GM18499 (cell line): ENCODE data around the gene RMI2.
"Not testable (repeated sequence)": the region's sequence is repeated elsewhere in the genome, so short reads cannot be mapped to it uniquely, and the experiment has no call there.

Experiments used
- ATAC-seq: cut with Tn5 transposase; IDR thresholded peaks from one replicate; pipeline ENCODE4 v1.9.1; 2021; ENCODE audit warnings: moderate number of reproducible peaks; ENCODE audit not compliant: insufficient read depth, unreplicated experiment

The RMI2 gene

DNA sequence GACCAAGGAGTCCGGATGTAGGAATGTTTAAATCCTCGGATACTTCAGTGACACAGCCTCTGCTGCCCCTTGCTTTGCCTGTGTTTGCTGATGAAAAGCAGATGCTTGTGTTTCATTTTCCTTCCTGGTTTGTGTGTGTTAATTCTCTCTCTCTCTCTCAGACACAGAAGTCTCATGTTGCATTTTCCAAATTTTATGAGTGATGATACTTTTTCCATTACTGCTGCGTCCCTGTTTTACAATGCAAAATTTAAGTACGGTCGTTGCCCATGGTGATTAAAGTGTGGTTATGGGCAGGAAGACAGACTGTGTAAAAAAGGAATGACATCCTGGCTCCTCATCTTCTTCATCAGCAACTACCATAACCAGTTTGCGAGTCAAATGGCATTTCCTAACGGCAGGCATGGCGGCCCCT, 5.7 kb downstream of the RMI2 start:
- ATAC-seq: no peak

DNA sequence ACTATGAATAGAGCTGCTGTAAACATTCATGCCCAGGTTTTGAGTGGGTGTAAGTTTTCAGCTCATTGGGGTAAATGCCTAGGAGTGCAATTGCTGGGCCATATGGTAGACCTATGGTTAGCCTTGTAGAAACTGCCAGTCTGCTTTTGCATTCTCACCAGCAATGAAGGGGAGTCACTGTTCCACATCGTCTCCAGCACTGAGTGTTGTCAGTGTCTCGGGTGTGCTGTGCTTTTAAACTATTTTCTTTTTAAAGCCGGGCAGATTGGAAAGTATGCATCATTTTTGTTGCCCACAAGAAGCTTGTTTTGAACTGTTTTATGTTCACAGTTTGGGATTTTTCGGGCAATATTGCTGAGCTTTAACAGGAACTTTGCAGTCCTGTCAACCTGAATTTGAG, 7.9 kb downstream of the RMI2 start:
- no peak for ATAC-seq

DNA sequence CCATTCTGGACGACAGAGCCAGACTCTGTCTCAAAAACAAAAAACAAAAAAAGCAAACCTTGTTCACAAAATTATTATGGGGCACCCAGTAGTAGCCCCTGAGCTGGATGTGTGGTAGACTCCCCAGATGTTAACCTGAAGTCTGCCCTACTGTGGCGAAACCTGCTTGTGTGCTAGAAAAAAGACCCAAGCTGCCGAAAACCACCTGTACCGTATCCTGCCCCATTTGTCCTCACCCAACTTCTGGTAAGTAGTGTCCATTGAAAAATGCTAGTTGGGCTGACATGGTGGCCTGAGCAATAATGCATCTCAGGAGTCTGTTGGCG, 9.1 kb downstream of the RMI2 start:
- no peak for ATAC-seq

DNA sequence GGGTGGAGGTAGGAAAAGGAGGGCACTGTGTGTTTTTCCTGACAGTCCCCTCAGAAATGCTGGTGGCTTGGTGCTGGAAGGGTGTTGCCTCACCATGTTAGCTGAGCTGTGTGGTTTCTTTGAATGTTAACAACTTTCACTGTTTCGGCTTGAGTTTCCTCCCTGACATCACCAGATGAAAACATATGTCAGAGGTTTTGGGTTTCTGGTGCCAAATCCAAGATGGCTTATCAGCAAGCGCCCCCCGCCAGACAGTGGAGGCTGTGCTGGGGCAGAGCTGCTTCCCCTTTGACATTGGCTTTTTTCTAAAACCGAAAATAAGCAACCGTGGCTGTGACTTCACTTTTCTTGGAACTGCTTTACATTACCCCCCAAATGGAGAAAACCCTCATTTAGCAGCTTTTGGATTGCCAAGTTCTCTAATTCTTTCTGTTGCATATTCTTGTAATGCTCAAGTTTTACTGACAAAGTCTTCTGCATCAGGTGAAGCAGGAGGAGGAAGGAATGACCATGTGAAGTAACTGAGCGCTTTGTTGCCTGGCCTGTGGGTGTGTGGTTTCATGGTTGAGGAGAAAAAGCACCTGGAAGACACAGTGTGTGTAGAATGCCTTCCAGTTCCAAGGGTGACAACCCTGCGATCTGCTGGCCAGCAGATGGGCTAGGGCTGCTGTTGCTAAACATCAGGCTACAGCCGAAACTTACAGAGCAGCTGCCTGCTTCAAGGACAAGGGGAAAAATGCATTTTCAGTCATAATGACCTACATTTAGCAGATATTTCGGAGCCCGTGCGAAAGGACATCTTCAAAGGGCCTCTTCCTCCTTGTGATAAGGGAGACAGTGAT, 9.7 kb downstream of the RMI2 start:
- no peak for ATAC-seq

DNA sequence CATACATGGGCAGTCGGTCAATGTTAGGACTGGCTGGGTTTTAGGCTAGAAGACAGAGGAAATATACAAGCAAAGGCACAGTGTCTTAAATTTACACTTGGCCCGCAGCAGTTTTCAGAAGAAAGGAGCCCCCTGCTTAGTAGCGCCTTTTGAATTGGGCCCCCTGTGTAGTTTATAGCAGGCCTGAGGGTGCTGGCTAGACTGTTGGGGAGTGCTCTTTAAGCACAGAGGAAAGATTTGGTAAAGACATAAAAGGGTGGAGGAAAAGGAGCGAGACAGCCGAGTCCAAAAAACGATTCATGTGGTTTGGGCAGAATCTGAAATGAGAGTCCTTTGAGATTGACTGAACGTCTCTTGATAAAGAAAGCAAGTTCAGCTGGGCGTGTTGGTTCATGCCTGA, 10.6 kb downstream of the RMI2 start:
- ATAC-seq: no peak

DNA sequence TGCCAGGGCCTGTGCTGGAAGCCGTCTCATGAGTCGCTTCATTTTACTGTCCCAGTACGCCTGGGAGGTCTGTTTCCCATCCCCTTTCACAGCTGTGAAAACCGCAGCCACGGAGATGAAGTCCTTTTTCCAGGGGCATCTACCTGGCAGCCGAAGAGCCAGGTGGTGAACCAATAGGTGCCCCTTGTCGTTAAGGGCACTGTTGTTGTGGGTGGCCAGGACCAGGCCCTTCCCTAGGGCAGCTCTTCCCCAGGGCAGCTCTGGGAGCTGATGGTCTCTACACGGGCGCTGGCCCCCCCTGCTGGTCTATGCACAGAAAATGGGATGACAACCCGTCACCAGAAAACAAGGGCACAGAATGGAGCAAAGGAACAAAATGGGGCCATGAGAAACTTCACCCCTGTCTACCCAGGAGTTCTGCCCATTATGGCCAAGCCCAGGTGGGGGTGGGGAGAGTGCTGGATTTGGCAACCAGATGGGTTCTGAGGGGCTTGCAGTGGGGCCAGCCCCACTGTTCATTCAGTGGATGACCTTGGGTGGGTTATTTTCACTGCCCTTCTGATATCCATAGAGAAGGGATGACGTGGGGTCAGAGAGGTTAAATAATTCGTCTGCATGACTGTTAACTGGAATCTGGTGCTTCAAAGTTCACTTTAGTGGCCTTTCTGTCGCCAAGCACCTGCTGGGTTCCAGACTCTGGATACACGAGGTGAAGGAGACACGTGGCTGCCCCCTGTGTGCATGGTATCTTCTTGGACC, 11.5 kb downstream of the RMI2 start:
- ATAC-seq: no peak

DNA sequence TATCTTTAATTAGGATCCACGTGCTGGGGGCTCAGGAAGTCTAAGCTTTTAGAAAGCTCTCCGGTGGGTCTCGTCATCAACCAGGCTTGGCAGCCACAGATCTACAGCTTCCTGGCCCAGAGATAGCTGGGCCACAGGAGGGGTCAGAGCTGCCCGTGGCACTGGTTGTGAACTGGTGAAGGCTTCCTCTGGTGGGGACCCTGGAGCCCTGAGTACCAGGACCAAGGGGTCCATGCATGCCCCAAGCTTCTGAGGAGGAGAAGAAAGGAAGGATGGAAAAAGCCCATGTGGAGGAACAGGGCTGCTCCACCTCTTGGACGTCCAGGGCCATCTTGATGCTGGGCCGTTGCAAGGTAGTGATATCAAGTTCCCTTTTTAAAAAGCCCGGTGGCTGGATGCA, 13.3 kb downstream of the RMI2 start:
- ATAC-seq: no peak

DNA sequence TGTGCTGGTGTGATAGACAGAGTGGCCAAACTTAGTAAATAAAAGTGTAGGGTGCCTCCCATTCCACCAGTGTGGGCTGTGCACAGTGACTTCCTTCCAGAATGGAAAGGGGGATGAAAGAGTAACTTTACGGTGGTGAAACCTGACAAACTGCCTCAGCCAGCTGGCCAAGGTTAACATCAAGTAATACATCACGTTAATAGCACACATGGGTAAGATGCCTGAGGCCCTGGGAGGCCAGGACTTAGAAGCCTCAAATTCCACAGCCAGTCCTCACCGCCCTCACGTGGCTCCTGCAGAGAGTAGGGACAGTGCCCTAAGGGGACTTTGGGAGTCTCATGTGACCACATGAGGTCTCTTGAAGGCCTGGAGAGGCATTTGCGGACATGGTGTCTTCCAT, 14.1 kb downstream of the RMI2 start:
- no peak for ATAC-seq

DNA sequence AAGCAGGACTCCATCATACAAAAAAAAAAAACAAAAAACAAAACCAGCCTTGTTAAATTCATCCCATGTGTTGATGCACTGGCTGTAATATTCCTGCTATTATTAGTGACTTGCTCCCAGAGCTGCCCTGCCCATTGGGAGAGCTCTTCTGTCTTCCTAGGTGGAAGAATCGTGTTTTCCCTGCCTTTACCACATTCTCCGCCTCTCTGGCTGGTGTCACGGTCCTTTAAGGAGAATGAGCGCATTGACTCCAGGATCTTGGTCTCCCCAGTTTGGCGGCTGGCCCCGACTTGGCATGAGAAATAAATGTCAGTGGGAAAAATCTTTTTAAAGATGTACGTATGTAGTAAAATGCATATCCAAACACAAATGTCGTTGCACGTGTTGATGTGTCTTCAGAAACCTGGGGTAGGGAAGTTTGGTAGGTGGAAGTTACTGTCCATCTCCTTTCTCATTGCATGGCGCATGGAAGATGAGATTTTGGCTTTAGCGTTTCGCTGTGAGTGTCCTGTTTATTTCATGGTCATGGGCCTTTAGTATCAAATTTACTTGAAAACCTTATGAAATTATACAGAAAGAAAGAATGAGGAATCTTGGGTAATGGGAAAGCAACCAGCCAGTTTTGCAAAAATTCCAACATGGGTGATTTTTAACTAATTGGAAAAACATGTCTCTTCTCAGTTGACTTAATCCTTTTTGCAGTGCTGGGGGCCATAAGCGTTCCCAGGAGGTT, 15.5 kb downstream of the RMI2 start:
- no peak for ATAC-seq

DNA sequence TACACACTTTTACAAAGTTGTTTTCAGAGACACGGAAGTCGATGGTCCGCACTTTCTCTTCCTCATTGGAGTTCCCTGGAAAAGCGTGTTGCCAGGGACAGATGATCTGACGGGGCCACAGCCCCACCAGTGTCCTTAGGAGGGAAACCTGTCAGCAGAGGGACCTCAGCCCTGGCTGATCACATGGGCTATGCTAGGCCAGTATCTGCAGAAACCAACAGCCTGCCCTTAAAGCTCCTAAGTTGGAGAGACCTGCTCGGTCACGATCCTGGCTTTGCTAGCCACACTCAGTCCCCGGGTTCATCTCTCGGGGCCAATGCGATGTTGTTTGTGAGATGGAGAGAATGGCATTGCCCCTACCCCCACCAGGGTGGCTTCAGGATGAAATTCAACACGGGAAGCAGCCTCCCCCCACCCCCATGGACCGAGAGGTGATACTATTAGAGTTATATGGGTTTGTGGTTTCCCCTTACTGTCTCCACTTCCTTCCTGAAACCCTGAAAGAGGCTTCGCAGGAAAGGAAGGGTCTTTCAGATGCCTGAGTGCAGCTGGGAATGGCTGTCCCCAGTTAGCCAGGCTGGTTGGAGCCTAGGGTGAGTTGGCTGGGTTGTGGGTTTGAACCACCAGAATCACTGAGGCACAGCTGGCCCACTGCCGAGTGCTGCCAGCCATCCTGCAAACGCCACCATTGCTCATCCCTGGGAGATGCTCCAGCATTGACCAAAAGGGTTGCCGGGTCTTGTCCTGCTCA, 16.6 kb downstream of the RMI2 start:
- no peak for ATAC-seq

DNA sequence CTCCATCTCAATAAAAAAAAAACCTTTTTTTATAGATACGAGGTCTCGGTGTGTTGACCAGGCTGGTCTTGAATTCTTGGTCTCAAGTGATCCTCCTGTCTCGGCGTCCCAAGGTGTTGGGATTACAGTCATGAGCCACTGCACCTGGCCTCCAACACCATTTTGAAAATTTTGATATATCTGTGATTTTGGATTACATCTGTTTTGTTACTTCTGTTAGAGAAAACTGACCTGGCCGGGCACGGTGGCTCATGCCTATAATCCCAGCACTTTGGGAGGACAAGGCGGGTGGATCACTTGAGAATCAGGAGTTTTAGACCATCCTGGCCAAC, 18.6 kb downstream of the RMI2 start:
- no peak for ATAC-seq

DNA sequence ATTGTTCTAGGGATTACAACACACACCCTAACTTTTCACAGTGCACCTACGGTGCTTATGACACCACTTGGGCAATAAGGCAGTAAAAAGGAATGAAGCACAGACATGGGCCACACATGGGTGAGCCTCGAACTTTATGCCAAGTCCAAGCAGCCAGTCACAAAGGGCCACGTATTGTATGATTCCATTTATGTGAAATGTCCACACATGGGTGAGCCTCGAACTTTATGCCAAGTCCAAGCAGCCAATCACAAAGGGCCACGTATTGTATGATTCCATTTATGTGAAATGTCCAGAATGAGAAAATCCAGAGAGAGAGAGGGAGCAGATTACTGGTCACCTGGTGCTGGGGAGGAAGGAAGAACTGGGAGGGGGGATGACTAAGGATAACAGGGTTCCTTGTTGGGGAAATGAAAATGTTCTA, 22.2 kb downstream of the RMI2 start:
- ATAC-seq: no peak

DNA sequence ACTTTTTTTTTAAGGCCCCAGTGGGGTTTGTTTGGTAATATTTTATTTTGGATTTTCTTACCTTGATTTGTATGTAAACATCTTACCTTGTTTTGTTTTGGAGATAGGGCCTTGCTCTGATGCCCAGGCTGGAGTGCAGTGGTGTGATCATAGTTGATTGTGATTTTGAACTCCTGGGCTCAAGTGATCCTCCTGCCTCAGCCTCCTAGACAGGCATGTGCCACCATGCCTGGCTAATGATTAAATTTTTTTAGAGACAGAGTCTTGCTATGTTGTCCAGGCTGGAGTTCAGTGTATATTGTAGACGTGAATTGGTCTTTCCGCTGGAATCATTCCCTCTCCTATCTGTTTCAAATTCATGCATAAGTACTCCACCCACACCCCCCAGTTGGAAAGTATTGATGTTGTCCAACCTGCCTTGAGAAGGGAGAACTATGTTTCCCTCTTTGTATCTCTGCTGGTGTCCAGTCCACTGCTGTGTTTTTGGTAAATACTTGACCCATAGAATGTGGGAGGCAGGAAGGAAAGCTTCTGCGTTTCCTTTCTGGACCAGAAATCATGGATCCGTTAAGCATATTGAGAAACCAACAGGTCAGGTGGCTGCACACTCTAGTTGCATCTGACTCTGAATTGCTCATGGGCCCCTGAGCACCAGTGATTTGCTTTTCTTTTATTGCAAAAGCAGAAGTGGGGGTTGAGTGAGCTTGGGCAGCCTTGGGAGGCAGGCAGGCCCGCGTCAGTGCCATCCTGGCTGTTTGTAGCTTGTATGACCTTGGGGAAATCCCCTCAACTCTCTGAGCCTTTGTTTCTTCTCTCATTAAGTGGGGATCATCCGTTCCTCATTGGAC, 25.0 kb downstream of the RMI2 start:
- no peak for ATAC-seq

DNA sequence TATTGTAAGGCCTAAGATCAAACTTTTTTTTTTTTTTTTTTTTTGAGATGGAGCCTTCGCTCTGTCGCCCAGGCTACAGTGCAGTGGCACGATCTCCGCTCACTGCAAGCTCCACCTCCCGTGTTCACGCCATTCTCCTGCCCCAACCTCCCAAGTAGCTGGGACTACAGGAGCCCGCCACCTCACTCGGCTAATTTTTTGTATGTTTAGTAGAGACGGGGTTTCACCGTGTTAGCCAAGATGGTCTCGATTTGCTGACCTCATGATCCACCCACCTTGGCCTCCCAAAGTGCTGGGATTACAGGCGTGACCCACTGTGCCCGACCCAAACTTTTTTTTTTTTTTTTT, 25.6 kb downstream of the RMI2 start:
- not testable (repeated sequence) for ATAC-seq

DNA sequence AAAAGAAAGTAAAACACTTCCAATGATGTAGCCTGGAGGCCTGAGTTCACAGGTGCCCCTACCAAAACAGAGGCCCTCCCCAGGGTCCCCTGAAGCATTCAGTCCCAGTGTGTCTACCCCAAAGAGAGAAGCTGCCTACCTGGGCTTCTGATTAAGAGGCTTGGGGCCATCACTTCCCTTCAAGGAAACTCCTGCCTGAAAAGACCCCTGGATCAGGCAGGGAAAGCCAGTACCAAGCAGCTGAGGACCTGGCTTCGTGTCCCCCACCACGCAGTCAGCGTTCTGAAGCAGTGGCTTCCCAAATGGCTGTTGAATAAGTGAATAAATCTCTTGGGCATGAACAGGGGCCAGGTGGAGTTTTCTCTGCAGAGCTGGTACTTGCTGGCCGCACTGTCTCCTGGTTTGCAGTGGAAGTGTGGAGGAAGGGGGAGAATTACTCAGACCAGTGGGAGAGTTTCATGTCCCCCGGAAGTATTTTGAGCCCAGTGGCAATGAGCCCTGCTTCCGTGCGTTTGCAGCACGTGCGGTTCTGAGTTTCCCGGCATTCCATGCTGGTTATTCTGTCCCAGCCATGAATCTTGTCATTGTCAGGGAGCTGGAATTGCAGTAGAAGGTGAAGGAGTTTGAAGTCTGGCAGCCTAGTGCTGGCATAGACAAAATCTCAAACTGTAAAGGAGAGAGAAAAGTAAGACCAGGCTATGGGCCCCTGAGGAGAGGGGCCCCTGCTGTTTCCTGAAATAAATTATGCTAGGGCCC, 27.0 kb downstream of the RMI2 start:
- no peak for ATAC-seq

DNA sequence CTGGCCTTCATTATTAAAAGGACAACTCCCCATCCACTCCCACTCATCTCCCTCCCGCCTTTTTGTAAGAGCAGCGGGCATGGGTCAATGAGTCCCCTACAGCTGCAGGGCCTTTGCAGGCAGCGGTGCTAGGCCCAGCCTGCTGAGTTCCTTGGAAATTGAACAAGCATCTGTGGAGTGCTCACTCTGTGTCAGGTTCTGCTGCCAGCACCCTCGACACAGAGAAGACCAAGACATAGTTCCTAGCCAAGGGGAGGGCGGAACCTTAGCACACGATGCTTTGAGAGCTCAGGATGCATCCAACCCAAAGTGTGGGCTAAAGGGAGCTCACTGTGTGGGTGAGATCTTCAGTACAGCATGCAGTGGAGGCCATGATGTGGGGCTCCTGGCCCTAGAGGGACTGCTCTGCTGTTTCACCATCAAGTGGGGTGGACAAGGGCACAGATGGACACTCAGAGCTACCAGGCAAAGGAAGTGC, 27.6 kb downstream of the RMI2 start:
- no peak for ATAC-seq

DNA sequence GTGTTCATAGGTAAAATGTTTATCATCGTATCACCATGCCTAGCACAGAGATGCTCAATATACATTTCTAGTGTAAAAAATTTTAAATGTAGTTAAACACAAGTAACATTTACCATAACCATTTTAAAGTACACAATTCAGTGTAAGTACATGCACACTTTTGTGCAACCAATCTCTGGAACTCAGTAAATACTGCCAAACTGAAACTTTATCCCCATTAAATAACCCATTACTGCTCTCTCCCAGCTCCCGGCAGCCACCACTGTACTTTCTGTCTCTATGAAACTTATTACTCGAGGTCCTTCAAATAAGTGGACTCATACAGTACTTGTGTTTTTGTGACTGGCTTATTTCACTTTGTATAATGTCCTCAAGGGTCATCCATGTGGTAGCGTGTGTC, 29.0 kb downstream of the RMI2 start:
- no peak for ATAC-seq

DNA sequence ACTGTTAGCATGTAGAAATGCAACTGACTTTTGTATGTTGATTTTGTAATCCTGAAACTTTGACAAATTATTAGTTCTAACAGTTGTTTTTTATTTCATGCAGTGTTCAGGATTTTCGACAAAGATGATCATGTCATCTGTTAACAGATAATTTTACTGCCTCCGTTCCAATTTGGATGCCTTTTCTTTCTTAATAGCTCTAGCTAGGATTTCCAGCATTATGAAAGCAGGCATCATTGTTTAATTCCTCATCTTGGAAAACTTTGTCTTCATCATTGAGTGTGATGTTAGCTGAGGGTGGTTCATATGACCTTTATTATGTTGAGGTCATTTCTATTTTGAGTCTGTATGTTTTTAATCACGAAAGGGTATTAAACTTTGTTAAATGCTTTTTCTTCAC, 31.9 kb downstream of the RMI2 start:
- ATAC-seq: no peak

DNA sequence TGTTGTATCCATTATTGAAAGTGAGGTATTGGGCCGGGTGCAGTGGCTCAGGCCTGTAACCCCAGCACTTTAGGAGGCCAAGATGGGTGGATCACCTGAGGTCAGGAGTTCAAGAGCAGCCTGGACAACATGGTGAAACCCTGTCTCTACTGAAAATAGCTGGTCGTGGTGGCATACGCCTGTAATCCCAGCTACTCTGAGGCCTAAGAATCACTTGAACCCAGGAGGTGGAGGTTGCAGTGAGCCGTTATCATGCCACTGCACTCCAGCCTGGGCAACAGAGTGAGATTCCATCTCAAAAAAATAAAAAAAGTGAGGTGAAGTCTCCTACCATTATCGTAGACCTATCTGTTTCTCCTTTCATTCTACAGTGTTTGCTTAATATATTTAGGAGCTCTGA, 33.7 kb downstream of the RMI2 start:
- ATAC-seq: not testable (repeated sequence)
